K562 (cell line): ENCODE results near the gene SETD4. TPM values are rescaled to one million over a fixed set of nuclear protein-coding genes. Genes with fewer than 3 reads are reported as not detected.

Source experiments
- CREBBP ChIP-seq: IDR thresholded peaks from one replicate; pipeline ENCODE4 v1.6.1; 2012; ENCODE audit warnings: low read depth, mild to moderate bottlenecking, control low read depth, inconsistent platforms, low read length
- KLF10 ChIP-seq: fragments of 250-450 bp; sonication (Bioruptor Pico); IDR thresholded peaks from 2 replicates; pipeline ENCODE4 v1.6.1; 2021; ENCODE audit warnings: matching md5 sums
- MGA ChIP-seq: fragments of 450-650 bp; IDR thresholded peaks from 2 replicates; pipeline ENCODE4 v1.6.1; 2016; ENCODE audit warnings: mild to moderate bottlenecking, moderate library complexity
- MXD1 ChIP-seq: fragments of 250-450 bp; sonication (Bioruptor Pico); IDR thresholded peaks from 2 replicates; pipeline ENCODE4 v1.8.0; 2021; ENCODE audit warnings: borderline replicate concordance, mild to moderate bottlenecking, moderate library complexity; ENCODE audit not compliant: poor library complexity, severe bottlenecking
- RNF219 ChIP-seq: fragments of 250-450 bp; sonication (Bioruptor Pico); IDR thresholded peaks from 2 replicates; pipeline ENCODE4 v1.5.0; 2022; ENCODE audit warnings: mild to moderate bottlenecking
- ZBTB9 ChIP-seq: fragments of 450-650 bp; formaldehyde crosslinking; IDR thresholded peaks from 2 replicates; pipeline ENCODE4 v1.4.0; 2020; ENCODE audit warnings: mild to moderate bottlenecking, moderate library complexity
- ZC3H4 ChIP-seq: sonication (generic); formaldehyde crosslinking; IDR thresholded peaks from 2 replicates; pipeline ENCODE4 v1.9.0; 2021; ENCODE audit warnings: missing genetic modification reagents, borderline replicate concordance
- ZNF232 ChIP-seq: sonication (generic); formaldehyde crosslinking; IDR thresholded peaks from 2 replicates; pipeline ENCODE4 v1.8.0; 2022; ENCODE audit warnings: mild to moderate bottlenecking, missing genetic modification reagents
- polyA plus RNA-seq, 8 experiments: library from polyadenylated mRNA; depleted of rRNA in 4 of 8; stranded (reverse) in 5 of 8; unstranded in 3 of 8; fragments of >200 nt; fragmentation: Nextera tagmentation in 2 of 8; fragmentation: Illumina TruSeq in 1 of 8; extraction: Ambion mirVana in 2 of 8; extraction: Trizol in 1 of 8; gene quantifications; 2 replicates each; pipeline versions ENCODE4 v1.2.1 to v1.2.3, GENCODE V29; 2011 to 2014; ENCODE audit warnings: inconsistent platforms in 1 of 8, missing spikeins in 1 of 8
- total RNA-seq, 7 experiments: library from RNA; depleted of rRNA in 6 of 7; stranded (reverse); fragments of >200 nt in 6 of 7; fragmentation: Illumina TruSeq in 2 of 7; extraction: Trizol in 2 of 7; gene quantifications; 2 replicates each; pipeline versions ENCODE4 v1.2.1 to v1.2.3, GENCODE V29; 2011 to 2021; ENCODE audit warnings: low replicate concordance in 1 of 7

Gene SETD4
- total and polyA plus RNA-seq, 9 of the 15 experiments (the other 6 are each of a cell fraction or from before 2014, with no cell fraction given) = 16.1 to 51.3 (median 25.7) TPM

GRCh38 chr21:36076878-36077655 is 16.7 kb upstream of the SETD4 start (continued):
- TF ChIP-seq RNF219 (CRISPR knock-in tag) (no peak), MXD1 (no peak), ZBTB9 (CRISPR knock-in tag) (no peak), MGA (peak; percentile 75), ZC3H4 (CRISPR knock-in tag) (no peak), ZNF232 (CRISPR knock-in tag) (no peak), KLF10 (no peak), CREBBP (no peak)
